Uterus (tissue), 4 donors: Measurements from ENCODE around the gene SCAF4. TPM values are rescaled to one million over a fixed set of nuclear protein-coding genes. Genes with fewer than 3 reads are reported as not detected.

Source experiments
- DNase-seq, 2 donors: peaks; one replicate each; pipeline ENCODE4 v3.0.0-alpha.2; 2019 to 2020
- H3K27ac ChIP-seq, 2 donors: fragments of 200-600 bp; sonication (generic); 1 replicate in 1 of 2; 2 replicates in 1 of 2; pipeline ENCODE4 v1.5.1; 2016 to 2018
- H3K27me3 ChIP-seq, 2 donors: fragments of 200-600 bp; sonication (generic); one replicate each; pipeline ENCODE4 v1.5.1; 2018 to 2019; ENCODE audit warnings: control low read depth in 1 of 2
- H3K36me3 ChIP-seq, 2 donors: fragments of 200-600 bp; sonication (generic); one replicate each; pipeline ENCODE4 v1.5.1; 2019; ENCODE audit warnings: control low read depth in 1 of 2
- H3K4me1 ChIP-seq, 2 donors: fragments of 200-600 bp; sonication (generic); one replicate each; pipeline ENCODE4 v1.5.1; 2018 to 2019; ENCODE audit warnings: control low read depth in 1 of 2
- H3K4me3 ChIP-seq, 2 donors: fragments of 200-600 bp; sonication (generic); 1 replicate in 1 of 2; 2 replicates in 1 of 2; pipeline ENCODE4 v1.5.1; 2018 to 2019; ENCODE audit warnings: mild to moderate bottlenecking in 1 of 2
- H3K9me3 ChIP-seq, 2 donors: fragments of 200-600 bp; sonication (generic); one replicate each; pipeline ENCODE4 v1.5.1; 2019; ENCODE audit warnings: control low read depth in 1 of 2
- POLR2A ChIP-seq, 2 donors: fragments of 450-650 bp; IDR thresholded peaks; one replicate each; pipeline ENCODE4 v1.6.1; 2016; ENCODE audit warnings: antibody characterized with exemption in 2 of 2, mild to moderate bottlenecking in 1 of 2, moderate library complexity in 1 of 2
- intact Hi-C: fragments of 100-400 bp; cut with DNase I; formaldehyde crosslinking; loops from one replicate; pipeline ENCODE4 v1.15.1; 2023; ENCODE audit warnings: low total_unique reads
- total RNA-seq, 4 donors: library from RNA; depleted of rRNA in 3 of 4; stranded (reverse); fragments of >200 nt in 3 of 4; gene quantifications; one replicate each; pipeline versions ENCODE4 v1.1.0 to v1.2.4, GENCODE V29; 2014 to 2023
- TF ChIP-seq, protein P1 (sequence below), 4 experiments: fragments of 200-600 bp in 2 of 4; fragments of 450-650 bp in 2 of 4; sonication (generic) in 2 of 4; IDR thresholded peaks; one replicate each; pipeline ENCODE4 v1.5.1; 2016 to 2019; ENCODE audit warnings: antibody characterized with exemption in 4 of 4, mild to moderate bottlenecking in 2 of 4, moderate library complexity in 1 of 4
- donor health status: DM: yes; HTN: yes; CAD: no.

SCAF4 gene
- total RNA-seq, 4 donors from 2014 or later = 4.9 to 50.5 (median 13.4) TPM

DNA sequence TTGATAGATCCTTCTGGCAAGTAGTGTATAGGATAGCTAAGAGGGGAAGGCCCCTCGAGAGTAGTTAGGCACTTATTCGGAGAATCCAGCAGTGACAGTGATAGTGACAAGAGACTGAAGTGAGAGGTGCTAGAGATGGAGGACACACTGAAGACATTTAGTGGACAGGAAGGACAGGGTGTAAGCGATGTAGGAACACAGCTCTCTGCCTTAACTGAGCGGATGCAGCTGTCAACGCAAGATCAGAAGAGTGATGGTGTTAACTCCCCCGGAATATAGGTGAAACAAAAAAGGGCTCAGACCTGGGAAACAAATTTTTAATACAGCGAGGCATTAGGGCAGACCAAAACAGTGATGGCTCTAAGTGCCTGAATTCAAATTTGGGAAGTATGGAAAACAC, 56.6 kb downstream of the SCAF4 start:
- no peak overlapping the region for H3K27ac ChIP-seq
- intact Hi-C loops = no loop called here
- H3K36me3 ChIP-seq = no peaks in the 10 kb centered on the region
- no peak for DNase-seq
- no peak for TF ChIP-seq POLR2A (IDR thresholded peaks at IDR 0.05)
- TF ChIP-seq, protein P1, sequence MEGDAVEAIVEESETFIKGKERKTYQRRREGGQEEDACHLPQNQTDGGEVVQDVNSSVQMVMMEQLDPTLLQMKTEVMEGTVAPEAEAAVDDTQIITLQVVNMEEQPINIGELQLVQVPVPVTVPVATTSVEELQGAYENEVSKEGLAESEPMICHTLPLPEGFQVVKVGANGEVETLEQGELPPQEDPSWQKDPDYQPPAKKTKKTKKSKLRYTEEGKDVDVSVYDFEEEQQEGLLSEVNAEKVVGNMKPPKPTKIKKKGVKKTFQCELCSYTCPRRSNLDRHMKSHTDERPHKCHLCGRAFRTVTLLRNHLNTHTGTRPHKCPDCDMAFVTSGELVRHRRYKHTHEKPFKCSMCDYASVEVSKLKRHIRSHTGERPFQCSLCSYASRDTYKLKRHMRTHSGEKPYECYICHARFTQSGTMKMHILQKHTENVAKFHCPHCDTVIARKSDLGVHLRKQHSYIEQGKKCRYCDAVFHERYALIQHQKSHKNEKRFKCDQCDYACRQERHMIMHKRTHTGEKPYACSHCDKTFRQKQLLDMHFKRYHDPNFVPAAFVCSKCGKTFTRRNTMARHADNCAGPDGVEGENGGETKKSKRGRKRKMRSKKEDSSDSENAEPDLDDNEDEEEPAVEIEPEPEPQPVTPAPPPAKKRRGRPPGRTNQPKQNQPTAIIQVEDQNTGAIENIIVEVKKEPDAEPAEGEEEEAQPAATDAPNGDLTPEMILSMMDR (IDR thresholded peaks at IDR 0.05) = no peak
- H3K4me3 ChIP-seq = no peak overlapping the region
- H3K27me3 ChIP-seq = no peaks in the 10 kb centered on the region
- no peaks in the 10 kb centered on the region for H3K9me3 ChIP-seq
- H3K4me1 ChIP-seq = no peaks in the 10 kb centered on the region

DNA sequence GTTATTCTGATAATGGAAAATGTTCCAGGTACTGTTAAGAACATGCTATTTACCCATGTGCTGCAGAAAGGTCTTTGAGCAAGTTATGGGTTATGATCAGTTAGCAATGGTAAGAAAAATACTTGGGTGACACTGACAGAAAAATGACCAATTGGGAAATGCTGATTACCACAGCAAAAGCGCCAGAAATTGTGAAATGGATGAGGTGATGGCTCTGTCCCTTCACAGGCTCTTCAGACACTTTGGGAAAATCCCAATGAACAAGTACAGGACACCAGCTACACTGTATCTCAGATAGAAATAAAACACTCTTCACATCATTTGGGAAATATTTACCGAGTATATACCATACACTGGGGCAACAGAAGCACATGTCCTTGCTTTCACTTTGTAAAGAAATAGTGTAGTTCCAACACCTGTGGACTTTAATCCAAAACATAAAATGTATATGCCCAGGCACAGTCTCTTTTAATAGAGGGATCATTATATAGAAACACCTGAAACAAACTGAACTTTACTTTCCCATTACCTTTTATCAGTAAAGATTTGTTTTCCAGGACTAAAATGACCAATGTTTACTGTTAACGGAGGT, 58.5 kb downstream of the SCAF4 start:
- no peaks in the 10 kb centered on the region for H3K9me3 ChIP-seq

DNA sequence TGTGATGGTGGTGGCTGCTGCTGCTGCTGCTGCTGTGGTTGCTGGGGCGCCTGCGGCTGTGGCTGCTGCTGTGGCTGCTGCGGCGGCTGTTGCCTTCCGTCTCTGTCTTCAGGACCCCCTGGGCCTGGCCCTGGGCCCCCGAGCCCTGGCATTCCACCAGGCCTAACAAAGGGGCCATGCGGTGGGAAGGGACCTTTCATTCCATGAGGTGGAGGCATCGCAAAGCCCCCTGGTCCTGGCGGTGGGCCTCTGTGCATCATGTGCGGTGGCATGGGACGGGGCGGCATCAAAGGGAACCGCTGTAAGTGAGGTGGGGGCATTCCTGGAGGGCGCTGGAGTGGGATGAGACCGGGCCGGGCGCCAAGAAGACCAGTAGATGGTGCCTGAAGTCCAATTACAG, 60.0 kb downstream of the SCAF4 start:
- intact Hi-C loops = no loop called here
- H3K36me3 ChIP-seq = no peaks in the 10 kb centered on the region
- DNase-seq = no peak

More for the DNA sequence above, 58.5 kb downstream of the SCAF4 start:
- Histone ChIP-seq H3K4me1 (peaks cover 0 to 15% of the 10 kb centered on the region in 2 donors), H3K27me3 (no peaks in the 10 kb centered on the region), H3K27ac (no peak overlapping the region), H3K36me3 (no peaks in the 10 kb centered on the region), H3K4me3 (no peak overlapping the region)
- no peak for TF ChIP-seq POLR2A (IDR thresholded peaks at IDR 0.05)
- TF ChIP-seq, protein P1 (IDR thresholded peaks at IDR 0.05) = no peak
- no peak for DNase-seq
- intact Hi-C loops = no loop called here

DNA sequence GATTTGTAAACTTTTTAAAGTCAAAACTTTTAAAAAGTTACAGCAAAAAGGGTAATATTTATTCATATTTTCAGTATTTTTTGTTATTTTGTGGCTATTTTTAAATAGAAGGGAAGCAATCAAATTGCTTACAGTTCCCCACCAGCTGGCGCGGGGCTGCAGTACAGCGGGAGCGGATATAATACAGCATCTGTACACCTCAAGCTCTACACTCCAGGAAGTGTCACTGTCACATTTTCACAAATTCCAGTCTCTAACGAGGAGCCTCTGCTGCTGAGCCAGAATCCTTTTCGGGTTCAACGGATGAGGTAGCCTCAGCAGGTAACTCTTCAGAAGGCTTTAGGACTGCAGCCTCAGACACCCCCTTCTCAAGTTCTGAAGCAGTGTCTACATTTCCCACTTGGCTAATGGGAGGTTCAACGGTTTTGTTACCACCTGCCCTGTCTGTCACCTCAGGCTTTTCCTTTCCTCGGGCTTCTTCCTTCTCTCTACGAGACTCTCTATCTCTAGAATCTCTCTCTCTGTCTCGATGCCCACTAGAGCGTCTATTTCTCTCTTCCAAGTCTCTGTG, 60.7 kb downstream of the SCAF4 start:
- intact Hi-C loops = no loop called here
- DNase-seq = no peak
- Histone ChIP-seq H3K27me3 (no peaks in the 10 kb centered on the region), H3K27ac (no peak overlapping the region), H3K4me3 (no peak overlapping the region), H3K36me3 (no peaks in the 10 kb centered on the region), H3K9me3 (no peaks in the 10 kb centered on the region), H3K4me1 (peaks cover 0 to 15% of the 10 kb centered on the region in 2 donors)
- TF ChIP-seq, protein P1 (IDR thresholded peaks at IDR 0.05) = no peak
- TF ChIP-seq POLR2A (IDR thresholded peaks at IDR 0.05) = no peak

More for the DNA sequence above, 60.0 kb downstream of the SCAF4 start:
- H3K4me1 ChIP-seq = peaks cover 0 to 15% of the 10 kb centered on the region in 2 donors
- TF ChIP-seq, protein P1 (IDR thresholded peaks at IDR 0.05) = no peak
- TF ChIP-seq POLR2A (IDR thresholded peaks at IDR 0.05) = no peak
- H3K9me3 ChIP-seq = no peaks in the 10 kb centered on the region
- H3K4me3 ChIP-seq = no peak overlapping the region
- H3K27me3 ChIP-seq = no peaks in the 10 kb centered on the region
- H3K27ac ChIP-seq = no peak overlapping the region

DNA sequence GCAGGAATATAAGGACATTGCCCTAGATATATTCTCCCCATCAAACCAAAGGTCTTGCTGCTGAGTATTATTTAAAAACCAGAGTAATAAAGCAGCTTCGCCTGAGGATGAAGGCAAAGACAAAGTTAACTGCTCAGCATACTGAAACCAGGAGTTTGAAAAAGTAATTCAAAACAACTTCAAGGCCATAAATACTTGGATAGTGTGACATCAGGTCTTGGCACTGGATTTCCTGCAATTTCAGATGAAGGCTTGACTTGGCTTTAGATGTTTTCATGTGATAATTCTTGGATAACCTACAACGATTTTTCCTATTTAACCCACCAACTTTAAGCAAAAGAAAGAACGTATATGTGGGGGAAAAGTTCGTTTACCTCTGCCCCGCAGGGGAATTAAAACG, 61.8 kb downstream of the SCAF4 start:
- Histone ChIP-seq H3K9me3 (no peaks in the 10 kb centered on the region), H3K4me1 (peaks cover 0 to 15% of the 10 kb centered on the region in 2 donors), H3K27ac (no peak overlapping the region), H3K27me3 (no peaks in the 10 kb centered on the region), H3K36me3 (no peaks in the 10 kb centered on the region), H3K4me3 (no peak overlapping the region)
- intact Hi-C loops = no loop called here
- no peak for DNase-seq
- TF ChIP-seq, protein P1 (IDR thresholded peaks at IDR 0.05) = no peak
